Effector memory CD4-positive, alpha-beta T cell (primary cell): Measurements from ENCODE around the gene IER2.
"Not testable (repeated sequence)": the region's sequence is repeated elsewhere in the genome, so short reads cannot be mapped to it uniquely, and the experiment has no call there.

Source experiments
- DNase-seq, 3 donors: peaks; one replicate each; pipeline ENCODE4 v3.0.0-alpha.2; 2020
- H3K27ac ChIP-seq: 2 replicates; pipeline ENCODE4 v1.7.0; 2013; ENCODE audit warnings: mild to moderate bottlenecking, low read length, moderate library complexity; ENCODE audit not compliant: insufficient read depth, poor library complexity, severe bottlenecking
- H3K27me3 ChIP-seq: replicated peaks from 2 replicates; pipeline ENCODE4 v1.7.0; 2013; ENCODE audit warnings: mild to moderate bottlenecking, low read length; ENCODE audit not compliant: insufficient read depth, control insufficient read depth, poor library complexity, severe bottlenecking
- H3K36me3 ChIP-seq: 2 replicates; pipeline ENCODE4 v1.7.0; 2013; ENCODE audit warnings: mild to moderate bottlenecking, low read length, moderate library complexity; ENCODE audit not compliant: control insufficient read depth, insufficient read depth
- H3K4me1 ChIP-seq: 2 replicates; pipeline ENCODE4 v1.7.0; 2013; ENCODE audit warnings: low read length, mild to moderate bottlenecking; ENCODE audit not compliant: control insufficient read depth, insufficient read depth, poor library complexity, severe bottlenecking
- H3K4me3 ChIP-seq: 2 replicates; pipeline ENCODE4 v1.7.0; 2013; ENCODE audit warnings: low read length, low read depth, mild to moderate bottlenecking; ENCODE audit not compliant: insufficient read depth, poor library complexity, severe bottlenecking
- H3K9me3 ChIP-seq: 2 replicates; pipeline ENCODE4 v1.7.0; 2013; ENCODE audit warnings: mild to moderate bottlenecking, low read length, moderate library complexity; ENCODE audit not compliant: control insufficient read depth

The IER2 gene

DNA sequence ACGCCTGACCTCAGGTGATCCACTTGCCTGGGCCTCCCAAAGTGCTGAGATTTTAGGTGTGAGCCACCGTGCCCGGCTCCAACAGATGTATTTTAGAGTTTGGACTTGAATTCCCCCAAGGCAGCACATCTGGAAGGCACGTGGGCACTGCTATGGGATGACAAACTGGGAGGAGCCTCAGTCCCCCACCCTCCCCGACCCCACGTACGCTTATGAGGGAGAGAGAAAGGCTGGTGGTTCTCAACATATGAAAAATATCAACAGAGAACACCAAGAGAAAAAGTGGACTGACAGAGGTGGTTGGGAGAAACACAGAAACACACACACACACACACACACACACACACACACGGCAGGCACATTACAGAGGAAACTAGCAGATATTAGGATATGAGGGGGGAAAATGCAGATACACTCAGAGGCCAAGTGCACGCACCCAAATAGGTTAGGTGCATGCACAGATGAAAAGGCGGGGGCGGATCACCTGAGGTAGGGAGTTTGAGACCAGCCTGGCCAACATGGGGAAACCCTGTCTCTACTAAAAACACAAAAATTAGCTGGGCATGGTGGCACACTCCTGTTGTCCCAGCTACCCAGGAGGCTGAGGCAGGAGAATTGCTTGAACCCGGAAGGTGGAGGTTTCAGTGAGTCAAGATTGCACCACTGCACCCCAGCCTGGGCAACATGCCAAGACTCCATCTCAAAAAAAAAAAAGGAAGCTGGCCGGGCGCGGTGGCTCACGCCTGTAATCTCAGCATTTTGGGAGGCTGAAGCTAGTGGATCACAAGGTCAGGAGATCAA lies 3.2 kb upstream of the IER2 start:
- H3K4me3 ChIP-seq = no peak overlapping the region
- H3K36me3 ChIP-seq = peaks cover 10% of the 10 kb centered on the region
- H3K4me1 ChIP-seq = no peaks in the 10 kb centered on the region
- no peak for DNase-seq
- H3K9me3 ChIP-seq = no peaks in the 10 kb centered on the region
- H3K27me3 ChIP-seq = no peaks in the 10 kb centered on the region
- H3K27ac ChIP-seq = no peak overlapping the region

DNA sequence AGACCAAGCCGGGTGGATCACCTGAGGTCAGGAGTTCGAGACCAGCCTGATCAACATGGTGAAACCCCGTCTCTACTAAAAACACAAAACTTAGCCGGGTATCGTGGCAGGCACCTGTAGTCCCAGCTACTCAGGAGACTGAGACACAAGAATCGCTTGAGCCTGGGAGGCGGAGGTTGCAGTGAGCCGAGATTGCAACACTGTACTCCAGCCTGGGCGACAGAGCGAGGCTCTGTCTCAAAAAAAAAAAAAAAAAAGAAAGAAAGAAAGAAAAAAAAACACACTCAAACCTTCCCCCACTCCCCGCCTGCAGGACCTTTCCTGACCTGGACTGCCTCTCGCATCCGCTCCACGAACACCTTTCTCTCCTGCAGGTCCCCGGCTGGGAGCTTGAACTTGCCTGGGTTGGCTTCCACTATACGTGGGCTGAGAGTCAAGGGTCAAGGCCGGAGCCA lies 1.0 kb upstream of the IER2 start:
- H3K27ac ChIP-seq = not testable (repeated sequence)

DNA sequence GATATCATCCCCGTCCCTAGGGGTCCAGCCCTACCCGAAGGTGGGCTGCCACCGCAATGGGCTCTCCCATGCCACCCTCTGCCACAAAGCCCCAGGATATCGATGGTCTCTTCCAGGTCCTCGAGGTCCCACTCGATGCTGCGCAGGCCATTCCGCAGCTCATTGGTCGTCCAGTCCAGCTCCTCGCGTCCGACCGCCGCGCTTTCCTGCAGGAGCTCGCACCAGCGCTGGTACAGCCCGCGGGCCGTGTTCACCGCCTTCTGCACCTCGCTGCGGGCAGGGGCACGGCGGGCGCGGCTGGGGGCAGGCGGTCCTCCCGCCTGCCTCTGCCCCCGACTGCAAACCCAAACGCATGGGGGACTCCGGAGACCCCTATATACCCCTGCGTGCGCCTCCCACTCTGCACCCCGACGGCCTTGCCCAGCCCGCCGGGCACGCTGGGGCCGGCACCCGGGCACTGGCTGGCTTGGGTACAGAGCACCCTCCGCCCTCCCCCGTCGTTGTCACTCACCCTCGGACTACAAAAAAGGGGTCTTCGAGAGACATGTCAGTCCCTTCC lies 504 bp upstream of the IER2 start:
- H3K4me1 ChIP-seq = no peaks in the 10 kb centered on the region
- no peaks in the 10 kb centered on the region for H3K27me3 ChIP-seq
- DNase-seq = no peak

More for the DNA sequence above, 1.0 kb upstream of the IER2 start:
- H3K4me1 ChIP-seq, H3K27me3 ChIP-seq, DNase-seq, H3K9me3 ChIP-seq: not testable (repeated sequence)
- Histone ChIP-seq H3K4me3 (peak overlapping the region; percentile 97), H3K36me3 (peaks cover 19% of the 10 kb centered on the region)

DNA sequence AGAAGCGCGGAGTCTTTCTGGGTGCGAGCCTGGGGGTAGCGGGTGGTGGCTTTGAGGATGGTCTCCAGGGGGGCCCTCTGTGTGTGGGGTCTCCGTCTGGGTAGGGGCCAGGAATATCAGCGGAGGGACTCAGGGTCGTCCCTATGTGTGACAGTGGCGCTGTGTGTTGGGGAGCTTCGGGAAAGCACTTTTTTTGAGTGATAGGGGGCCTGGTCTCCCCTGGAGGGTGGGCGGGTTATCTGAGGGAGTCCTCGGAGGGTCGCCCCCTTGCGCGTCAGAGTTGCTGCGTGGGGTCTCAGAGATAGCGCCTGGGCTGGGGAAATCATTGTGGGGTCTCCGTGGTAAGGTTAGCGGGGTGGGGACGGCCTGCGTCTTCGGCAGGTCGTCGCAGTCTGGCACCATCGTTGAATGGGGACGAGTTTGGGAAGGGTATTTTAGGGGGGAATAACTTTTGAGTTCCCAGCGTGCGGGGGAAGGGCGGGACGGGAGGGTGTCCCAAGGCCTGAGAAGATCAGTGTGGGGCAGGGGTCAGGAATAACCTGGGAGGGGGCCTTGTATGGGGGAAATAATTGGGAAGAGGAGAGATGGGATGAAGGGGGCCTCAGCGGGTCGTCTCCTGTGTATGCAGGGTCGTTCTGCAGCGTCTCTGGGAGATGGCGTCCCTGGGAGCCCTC lies 857 bp downstream of the IER2 start:
- no peak for DNase-seq
- H3K9me3 ChIP-seq = no peaks in the 10 kb centered on the region
- no peaks in the 10 kb centered on the region for H3K27me3 ChIP-seq
- H3K4me1 ChIP-seq = peaks cover 2% of the 10 kb centered on the region
- peaks cover 15% of the 10 kb centered on the region for H3K36me3 ChIP-seq
- peak overlapping the region; percentile 97 for H3K4me3 ChIP-seq
- peak overlapping the region; percentile 94 for H3K27ac ChIP-seq

More for the DNA sequence above, 504 bp upstream of the IER2 start:
- Histone ChIP-seq H3K36me3 (peaks cover 16% of the 10 kb centered on the region), H3K4me3 (peak overlapping the region; percentile 97), H3K27ac (peak overlapping the region; percentile 94), H3K9me3 (no peaks in the 10 kb centered on the region)

DNA sequence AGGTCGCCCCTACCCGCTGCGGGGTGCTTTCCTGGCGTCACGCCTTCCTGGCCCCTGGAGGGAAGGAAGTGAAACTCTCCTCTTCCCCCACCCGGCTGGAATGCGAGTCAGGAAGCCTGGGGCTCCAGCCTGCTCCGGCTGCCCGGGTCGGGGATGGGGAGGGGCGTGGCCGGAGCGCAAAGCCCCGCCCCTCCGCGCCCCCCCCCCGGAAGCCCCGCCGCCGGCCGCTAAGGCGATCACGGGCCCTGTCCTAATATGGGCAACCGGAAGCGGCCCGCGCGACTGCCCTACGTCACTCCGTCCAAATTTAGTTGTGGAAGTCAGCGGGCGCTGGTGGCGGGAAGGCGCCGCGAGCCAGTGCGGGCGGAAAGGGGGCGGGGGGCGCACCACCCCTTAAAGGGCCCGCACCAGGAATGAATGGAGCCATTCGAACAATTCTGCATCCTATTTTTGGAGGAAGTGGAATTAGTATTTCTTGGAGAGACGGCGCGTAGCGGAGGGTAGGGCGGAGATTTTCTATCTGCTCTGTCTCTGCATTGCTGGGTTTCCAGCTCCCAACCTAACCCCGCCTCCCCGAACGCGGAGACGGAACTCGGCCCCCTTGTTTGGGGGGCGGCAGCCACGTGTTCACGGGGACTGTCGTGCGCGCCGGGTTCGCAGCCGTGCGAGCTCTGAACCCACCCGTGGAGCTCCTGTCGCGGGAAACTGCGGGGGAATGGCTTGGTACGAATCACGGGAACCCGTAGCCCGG lies 1.6 kb downstream of the IER2 start:
- Histone ChIP-seq H3K4me3 (peak overlapping the region; percentile 97), H3K4me1 (peaks cover 8% of the 10 kb centered on the region), H3K9me3 (no peaks in the 10 kb centered on the region), H3K27ac (peak overlapping the region; percentile 94), H3K27me3 (no peaks in the 10 kb centered on the region), H3K36me3 (peaks cover 15% of the 10 kb centered on the region)
- peak; percentile 94 to 95 (median 94) for DNase-seq

DNA sequence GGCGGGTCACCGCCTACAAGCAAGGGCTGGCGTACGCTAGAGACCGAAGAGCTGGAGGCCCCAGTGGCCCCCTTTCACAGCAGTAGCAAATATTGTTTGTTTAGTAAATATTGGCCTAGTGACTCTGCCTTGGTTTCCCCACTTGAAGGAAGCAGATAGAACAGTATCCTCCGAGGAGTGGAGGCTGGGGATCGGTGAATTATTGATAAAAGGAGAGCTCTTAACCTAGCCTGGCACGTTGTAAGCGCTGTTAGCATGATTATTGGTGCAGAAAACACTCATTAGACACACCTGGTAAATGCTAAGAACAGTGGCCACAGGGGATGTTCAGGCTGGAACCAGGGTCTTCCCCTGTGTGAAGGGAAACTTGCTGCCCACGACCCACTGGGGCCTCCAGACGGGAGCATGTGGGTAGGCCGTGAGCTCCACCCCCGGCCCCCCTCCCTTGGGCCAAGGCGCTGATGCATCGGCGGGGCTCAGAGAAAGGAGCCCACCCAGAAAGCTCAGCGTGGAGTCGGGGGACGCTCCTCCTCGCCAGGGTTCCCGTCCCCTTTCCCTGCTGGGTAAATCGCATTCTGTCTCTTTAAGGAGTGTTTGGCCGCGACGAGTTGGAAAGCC lies 2.3 kb downstream of the IER2 start:
- Histone ChIP-seq H3K36me3 (peaks cover 15% of the 10 kb centered on the region), H3K27me3 (no peaks in the 10 kb centered on the region), H3K27ac (peak overlapping the region; percentile 94), H3K4me3 (peak overlapping the region; percentile 97), H3K9me3 (no peaks in the 10 kb centered on the region), H3K4me1 (peaks cover 11% of the 10 kb centered on the region)
- no peak for DNase-seq

DNA sequence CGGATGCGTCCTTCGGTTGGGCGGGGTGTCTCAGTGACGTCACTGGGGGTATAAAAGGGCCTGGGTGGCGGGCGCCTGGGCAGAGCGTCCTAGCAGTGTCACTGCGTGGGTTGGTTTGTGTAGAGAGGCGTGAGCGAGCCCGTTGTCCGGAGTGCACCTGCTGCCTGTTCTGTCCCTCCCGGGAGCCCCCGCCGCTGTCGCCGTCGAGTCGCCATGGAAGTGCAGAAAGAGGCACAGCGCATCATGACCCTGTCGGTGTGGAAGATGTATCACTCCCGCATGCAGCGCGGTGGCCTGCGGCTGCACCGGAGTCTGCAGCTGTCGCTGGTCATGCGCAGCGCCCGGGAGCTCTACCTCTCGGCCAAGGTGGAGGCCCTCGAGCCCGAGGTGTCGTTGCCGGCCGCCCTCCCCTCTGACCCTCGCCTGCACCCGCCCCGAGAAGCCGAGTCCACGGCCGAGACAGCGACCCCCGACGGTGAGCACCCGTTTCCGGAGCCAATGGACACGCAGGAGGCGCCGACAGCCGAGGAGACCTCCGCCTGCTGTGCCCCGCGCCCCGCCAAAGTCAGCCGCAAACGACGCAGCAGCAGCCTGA lies 2.9 kb downstream of the IER2 start:
- peaks cover 12% of the 10 kb centered on the region for H3K4me1 ChIP-seq
- peak overlapping the region; percentile 94 for H3K27ac ChIP-seq
- no peaks in the 10 kb centered on the region for H3K27me3 ChIP-seq
- H3K4me3 ChIP-seq = peak overlapping the region; percentile 97
- no peaks in the 10 kb centered on the region for H3K9me3 ChIP-seq
- peaks cover 15% of the 10 kb centered on the region for H3K36me3 ChIP-seq
- peak; percentile 92 to 97 (median 95) for DNase-seq

DNA sequence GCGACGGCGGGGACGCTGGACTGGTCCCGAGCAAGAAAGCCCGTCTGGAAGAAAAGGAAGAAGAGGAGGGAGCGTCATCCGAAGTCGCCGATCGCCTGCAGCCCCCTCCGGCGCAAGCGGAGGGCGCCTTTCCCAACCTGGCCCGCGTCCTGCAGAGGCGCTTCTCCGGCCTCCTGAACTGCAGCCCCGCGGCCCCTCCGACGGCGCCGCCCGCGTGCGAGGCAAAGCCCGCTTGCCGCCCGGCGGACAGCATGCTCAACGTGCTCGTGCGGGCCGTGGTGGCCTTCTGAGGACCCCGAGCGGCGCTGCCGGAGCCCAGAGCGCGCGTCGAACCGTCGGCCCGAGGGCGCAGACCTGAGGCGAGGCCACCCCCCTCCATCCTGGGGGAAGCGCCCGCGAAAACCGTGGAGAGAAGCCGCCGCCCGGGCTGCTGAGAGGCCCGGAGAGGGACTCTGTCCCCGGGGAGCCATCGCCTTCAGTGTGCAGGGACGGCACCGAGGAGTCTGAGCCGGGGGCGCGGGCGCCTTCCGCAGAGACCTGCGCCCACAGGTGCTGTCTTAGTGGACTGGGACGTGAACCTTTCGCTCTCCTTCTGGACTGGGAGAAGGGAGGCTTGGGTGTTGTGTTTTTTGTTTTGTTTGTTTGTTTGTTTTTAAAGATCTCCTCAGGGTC lies 3.5 kb downstream of the IER2 start:
- no peaks in the 10 kb centered on the region for H3K9me3 ChIP-seq
- peaks cover 16% of the 10 kb centered on the region for H3K4me1 ChIP-seq
- H3K36me3 ChIP-seq = peaks cover 15% of the 10 kb centered on the region
- peak overlapping the region; percentile 94 for H3K27ac ChIP-seq
- DNase-seq = no peak
- no peaks in the 10 kb centered on the region for H3K27me3 ChIP-seq
- H3K4me3 ChIP-seq = peak overlapping the region; percentile 97
